HG02973 (cell line): ENCODE measurements around the gene TNRC6B.

Experiments
- ATAC-seq: cut with Tn5 transposase; IDR thresholded peaks from one replicate; pipeline ENCODE4 v1.9.1; 2021; ENCODE audit warnings: moderate library complexity; ENCODE audit not compliant: unreplicated experiment

Gene TNRC6B

GRCh38 chr22:40238425-40239344 is 61.0 kb downstream of the TNRC6B start:
- no peak for ATAC-seq

GRCh38 chr22:40239345-40239683 is 61.6 kb downstream of the TNRC6B start:
- no peak for ATAC-seq

GRCh38 chr22:40240160-40240559 is 62.4 kb downstream of the TNRC6B start:
- no peak for ATAC-seq

GRCh38 chr22:40240686-40241085 is 63.0 kb downstream of the TNRC6B start:
- no peak for ATAC-seq

- ATAC-seq: no peak
Measured at GRCh38 chr22:40241200-40241763, 63.6 kb downstream of the TNRC6B start.

GRCh38 chr22:40243891-40244290 is 66.2 kb downstream of the TNRC6B start:
- ATAC-seq: no peak

GRCh38 chr22:40244586-40244985 is 66.9 kb downstream of the TNRC6B start:
- ATAC-seq: no peak

GRCh38 chr22:40247976-40248375 is 70.3 kb downstream of the TNRC6B start:
- no peak for ATAC-seq

GRCh38 chr22:40249286-40249685 is 71.6 kb downstream of the TNRC6B start:
- ATAC-seq: no peak

GRCh38 chr22:40250608-40251007 is 72.9 kb downstream of the TNRC6B start:
- ATAC-seq: no peak

- ATAC-seq: no peak
Measured at GRCh38 chr22:40251106-40251505, 73.4 kb downstream of the TNRC6B start.

- ATAC-seq: no peak
Measured at GRCh38 chr22:40252146-40252545, 74.4 kb downstream of the TNRC6B start.

GRCh38 chr22:40256516-40256915 is 78.8 kb downstream of the TNRC6B start:
- no peak for ATAC-seq

- no peak for ATAC-seq
Measured at GRCh38 chr22:40258017-40258416, 80.3 kb downstream of the TNRC6B start.

GRCh38 chr22:40258501-40258915 is 80.8 kb downstream of the TNRC6B start:
- no peak for ATAC-seq

GRCh38 chr22:40261783-40262182 is 84.1 kb downstream of the TNRC6B start:
- ATAC-seq: no peak

- ATAC-seq: no peak
Measured at GRCh38 chr22:40263191-40263590, 85.5 kb downstream of the TNRC6B start.

- no peak for ATAC-seq
Measured at GRCh38 chr22:40265783-40266182, 88.1 kb downstream of the TNRC6B start.

GRCh38 chr22:40270031-40270430 is 92.3 kb downstream of the TNRC6B start:
- ATAC-seq: no peak

- no peak for ATAC-seq
Measured at GRCh38 chr22:40270748-40271373, 93.1 kb downstream of the TNRC6B start.

- ATAC-seq: no peak
Measured at GRCh38 chr22:40271440-40271839, 93.7 kb downstream of the TNRC6B start.

- no peak for ATAC-seq
Measured at GRCh38 chr22:40273319-40273718, 95.6 kb downstream of the TNRC6B start.
